IPS DF 4.7 (cell line): ENCODE data around the gene CLDN19.

Source experiments
- DNase-seq: peaks from one replicate; pipeline ENCODE4 v3.0.0-alpha.2; 2013; ENCODE audit warnings: low spot score; ENCODE audit errors: extremely low read depth

CLDN19 gene

DNA sequence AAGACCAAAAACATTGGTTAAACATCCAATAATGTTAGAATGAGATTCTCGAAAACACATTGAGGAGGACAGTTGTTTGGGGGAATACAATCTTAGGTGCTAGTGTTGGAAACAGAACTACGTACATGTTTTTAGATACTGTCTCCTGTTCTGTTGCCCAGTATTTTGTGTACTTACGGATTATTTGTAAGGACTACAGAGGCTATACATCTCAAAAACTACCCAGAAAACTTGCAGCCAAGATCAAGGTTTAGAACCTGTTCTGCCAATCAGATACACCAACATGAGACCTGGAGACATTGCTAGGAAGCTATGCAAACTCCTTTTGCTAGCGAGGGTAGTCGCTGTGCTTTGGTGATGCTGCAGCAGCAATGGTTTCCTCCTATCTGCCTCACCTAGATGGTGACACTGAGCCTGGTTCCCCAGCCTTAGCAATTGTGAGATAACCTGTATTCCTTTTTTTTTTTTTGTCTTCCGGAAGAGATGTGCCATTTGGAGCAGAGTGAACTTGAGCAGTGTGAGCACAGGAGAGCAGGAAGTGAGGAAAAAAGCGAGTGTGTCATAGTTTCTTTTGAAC lies 36.1 kb downstream of the CLDN19 start:
- DNase-seq, result no peak

DNA sequence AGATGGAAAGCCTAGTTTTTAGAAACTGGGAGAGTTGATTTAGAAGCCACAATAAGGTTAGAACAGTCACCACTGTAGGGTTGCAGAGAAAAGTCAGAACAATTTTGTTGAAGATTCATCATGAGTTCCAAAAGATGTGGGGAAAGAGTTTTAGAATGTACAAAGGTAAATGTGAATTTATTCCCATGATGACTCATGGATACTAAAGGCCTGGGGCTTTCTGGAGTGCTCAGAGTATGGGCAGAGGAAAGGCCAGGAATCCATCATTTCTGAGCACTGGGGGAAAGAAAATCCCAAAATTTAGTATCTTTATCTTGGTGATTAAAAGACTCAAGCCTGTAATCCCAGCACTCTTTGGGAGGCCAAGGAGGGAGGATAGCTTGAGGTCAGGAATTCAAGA lies 40.0 kb downstream of the CLDN19 start:
- DNase-seq, result no peak

DNA sequence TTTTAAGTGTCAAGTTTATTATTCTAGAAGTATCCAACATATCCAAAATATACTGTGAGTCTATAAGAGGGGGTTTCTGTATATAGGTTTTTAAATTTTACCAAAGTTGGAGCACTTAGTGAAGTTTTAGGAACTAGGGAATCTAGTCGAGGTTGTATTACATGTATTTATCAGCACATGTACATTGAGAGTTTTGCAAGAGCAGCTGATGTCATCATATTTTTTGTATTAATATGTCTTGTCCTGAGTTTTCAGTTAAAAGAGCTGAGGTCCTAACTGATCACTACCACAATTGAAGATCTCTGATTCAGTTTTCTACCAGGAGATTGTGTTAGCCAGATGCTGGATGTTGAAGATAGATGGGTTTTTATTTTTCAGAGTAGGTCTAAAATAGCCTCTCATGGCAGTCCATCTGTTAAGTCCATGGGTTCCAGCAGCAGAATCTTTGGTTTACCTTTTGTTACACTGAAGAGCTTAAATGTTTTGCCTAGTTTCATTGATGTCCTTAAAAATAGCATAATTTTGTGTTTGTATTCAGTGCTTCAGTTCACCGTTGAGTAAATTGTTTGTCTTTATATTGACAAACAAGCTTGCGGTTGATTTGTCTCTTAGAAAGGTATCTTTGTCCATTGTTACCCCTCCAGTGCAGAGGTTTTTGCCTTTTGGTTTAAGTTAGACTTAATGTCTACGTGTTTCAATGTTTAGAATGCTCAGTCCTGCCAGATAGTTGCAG lies 41.8 kb downstream of the CLDN19 start:
- no peak for DNase-seq

DNA sequence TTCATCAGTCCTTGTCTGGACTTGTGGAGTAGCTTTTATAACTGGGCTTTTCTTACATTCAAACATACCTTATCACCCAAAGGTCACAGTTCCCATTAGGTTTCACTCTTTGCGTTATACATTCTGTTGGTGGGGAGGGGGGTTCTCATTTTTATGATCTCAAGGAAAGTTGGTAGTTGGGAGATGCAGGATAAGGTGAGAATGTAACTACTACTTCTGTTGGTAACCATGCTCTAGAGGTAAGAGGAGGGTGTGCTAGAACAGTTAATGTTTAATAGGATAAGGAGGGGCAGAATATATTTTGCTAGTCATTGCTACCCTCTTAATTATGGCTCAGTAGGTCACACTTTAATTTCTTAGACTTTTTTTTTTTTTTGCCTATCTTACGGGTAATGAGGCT lies 47.1 kb downstream of the CLDN19 start:
- DNase-seq, result no peak

DNA sequence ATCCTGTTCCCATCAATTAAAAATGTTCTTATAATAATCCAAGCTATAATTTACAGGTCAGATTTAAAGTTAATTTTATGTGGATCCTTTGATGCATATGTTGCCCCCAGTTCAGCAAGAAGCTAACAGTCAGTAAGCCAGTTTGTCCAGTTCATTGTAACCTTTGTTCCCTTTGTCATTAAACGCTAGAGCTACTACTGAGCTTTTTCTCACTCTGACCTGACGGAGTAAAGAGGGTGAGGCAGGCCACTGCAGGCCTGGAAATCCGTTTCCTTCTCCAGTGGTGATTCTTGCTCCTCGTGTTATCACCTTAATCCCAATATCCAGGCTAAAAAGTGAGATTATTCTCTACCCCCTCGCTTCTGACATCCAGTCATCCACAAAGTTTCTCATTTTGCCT lies 47.6 kb downstream of the CLDN19 start:
- DNase-seq, result no peak

DNA sequence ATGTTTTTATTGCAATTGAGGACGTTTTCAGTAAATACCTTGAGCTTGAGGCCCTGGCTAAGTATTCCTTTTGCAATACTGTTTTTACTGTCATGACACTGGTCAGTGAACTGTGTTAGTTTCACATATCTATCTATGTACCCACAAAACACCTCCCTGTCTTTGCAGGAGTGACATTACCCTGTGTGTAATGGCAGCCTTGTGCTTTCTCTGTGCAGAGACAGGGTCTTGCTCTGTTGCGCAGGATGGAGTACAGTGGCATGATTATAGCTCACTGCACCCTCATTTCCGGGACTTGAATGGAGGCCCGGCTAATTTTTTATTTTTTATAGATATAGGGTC lies 48.9 kb downstream of the CLDN19 start:
- DNase-seq, result no peak

DNA sequence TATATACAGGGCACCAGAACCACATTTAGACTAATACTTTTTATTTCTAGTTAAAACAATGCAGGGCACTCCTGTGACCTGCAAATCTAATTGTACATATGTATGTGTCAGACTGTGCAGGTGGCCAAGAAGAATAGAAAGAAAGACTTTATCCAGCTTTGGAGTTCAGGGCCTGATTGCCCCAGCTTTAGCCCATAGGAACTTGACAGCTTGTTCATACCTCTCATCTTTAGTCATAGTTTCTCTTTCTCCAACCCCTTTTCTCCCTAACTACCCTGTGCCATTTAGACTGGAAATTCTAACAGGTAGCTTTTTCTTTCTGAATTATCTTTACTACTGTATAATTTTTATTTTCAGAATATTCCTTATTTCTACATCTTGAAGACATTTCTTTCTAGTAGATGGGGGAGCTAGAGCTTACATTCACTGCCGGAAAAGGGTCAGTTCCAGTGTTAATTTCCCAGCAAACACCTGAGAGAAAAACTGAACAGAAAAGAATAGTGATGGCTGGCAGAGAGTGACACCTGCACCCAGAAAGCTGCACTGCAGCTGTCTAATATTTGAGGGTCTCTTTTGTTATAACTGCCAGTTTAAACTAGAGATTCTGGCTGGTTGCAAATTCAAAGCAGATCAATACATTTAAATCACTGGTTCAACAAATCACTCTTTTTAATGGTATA lies 49.4 kb downstream of the CLDN19 start:
- no peak for DNase-seq

DNA sequence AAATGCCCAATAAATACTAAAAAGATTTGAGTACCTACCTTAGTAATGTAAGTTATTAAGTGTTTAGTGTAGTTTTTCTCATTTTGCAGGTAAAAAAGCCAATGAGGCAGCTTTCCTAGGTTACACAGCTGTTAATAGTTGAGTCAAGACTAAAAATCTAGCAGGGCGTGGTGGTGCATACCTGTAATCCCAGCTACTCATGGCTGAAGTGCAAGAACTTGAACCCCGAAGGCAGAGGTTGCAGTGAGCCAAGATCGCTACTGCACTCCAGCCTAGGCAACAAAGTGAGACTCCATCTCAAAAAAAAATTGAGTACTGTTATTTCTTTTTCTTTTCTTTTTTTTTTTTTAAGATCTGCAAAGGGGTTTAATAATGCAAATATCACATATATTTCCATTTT lies 50.1 kb downstream of the CLDN19 start:
- DNase-seq, result no peak

DNA sequence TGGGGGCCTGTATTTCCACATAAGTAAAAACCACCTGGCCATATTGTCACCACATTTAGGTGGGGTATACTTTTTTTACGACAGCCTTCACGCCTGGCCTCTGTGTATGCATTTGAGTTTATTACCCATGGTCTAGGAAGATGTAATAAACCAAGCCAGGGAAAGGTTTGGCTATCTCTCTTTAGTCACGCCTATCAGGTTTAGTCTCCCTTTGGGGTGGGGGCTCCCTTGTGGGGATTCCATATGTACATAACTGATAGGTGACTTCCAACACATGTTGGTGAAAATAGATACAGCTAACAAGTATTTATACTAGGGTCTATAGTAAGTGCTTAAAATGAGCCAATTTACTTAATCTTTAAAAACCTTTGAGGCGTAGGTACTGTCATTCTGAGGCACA lies 53.6 kb downstream of the CLDN19 start:
- DNase-seq, result no peak

DNA sequence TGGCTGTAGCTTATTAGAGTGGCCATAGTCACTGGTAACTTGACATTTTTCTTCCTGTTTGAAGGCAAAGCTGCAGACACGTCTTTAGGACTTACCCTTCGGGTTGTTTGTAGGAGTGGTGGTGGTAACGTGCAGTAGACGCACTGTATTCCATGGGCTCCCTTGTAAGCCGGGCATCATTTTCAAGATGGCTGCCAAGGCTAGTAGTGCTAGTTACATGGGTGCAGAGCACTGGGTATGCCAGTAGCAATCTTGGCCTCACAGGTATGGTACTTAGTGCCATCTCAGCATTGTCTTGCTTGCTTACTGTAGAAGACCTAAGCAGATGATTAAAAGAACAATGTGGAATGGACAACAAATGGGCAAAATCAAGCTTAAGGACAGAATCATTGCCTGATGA lies 55.9 kb downstream of the CLDN19 start:
- DNase-seq, result no peak
